ENCODE measurements around the gene C14orf132. TPM values are rescaled to one million over a fixed set of nuclear protein-coding genes. Genes with fewer than 3 reads are reported as not detected.
A peak's percentile ranks its signal among the peaks of the same experiment; 100 is the strongest.

Gene C14orf132
- total RNA-seq, 6 donors from 2014 or later = 36.7 to 64.6 (median 59.6) TPM

GRCh38 chr14:96122496-96122895 is 83.3 kb downstream of the C14orf132 start:
- Histone ChIP-seq H3K9me3 (no peaks in the 10 kb centered on the region), H3K4me1 (peaks cover 4 to 17% (median 15%) of the 10 kb centered on the region in 4 donors), H3K36me3 (no peaks in the 10 kb centered on the region), H3K27ac (no peak overlapping the region), H3K27me3 (no peaks in the 10 kb centered on the region), H3K4me3 (no peak overlapping the region)
- WGBS, 2 donors = 76 to 80% methylated on average over 6 of the region's 6 CpGs
- DNase-seq (no peak), ATAC-seq (ENCODE audit: low FRiP score in 2 of 2) (no peak)
- TF ChIP-seq CTCF (IDR thresholded peaks at IDR 0.05) (no peak), POLR2AphosphoS5 (IDR thresholded peaks at IDR 0.05) (no peak), EP300 (IDR thresholded peaks at IDR 0.05) (no peak), POLR2A (IDR thresholded peaks at IDR 0.05) (no peak)

GRCh38 chr14:96125536-96125935 is 86.4 kb downstream of the C14orf132 start:
- no peaks in the 10 kb centered on the region for H3K9me3 ChIP-seq
- WGBS, 2 donors = 45 to 60% methylated on average over 3 of the region's 3 CpGs
- no peak for DNase-seq
- H3K36me3 ChIP-seq = no peaks in the 10 kb centered on the region
- ATAC-seq (ENCODE audit: low FRiP score in 2 of 2) = no peak
- TF ChIP-seq EP300 (IDR thresholded peaks at IDR 0.05) (no peak), POLR2AphosphoS5 (IDR thresholded peaks at IDR 0.05) (peak in 1 of 2 donors; percentile 34)
- H3K4me3 ChIP-seq = no peak overlapping the region
- peaks cover 4 to 17% (median 15%) of the 10 kb centered on the region in 4 donors for H3K4me1 ChIP-seq
- no peak overlapping the region for H3K27ac ChIP-seq
- H3K27me3 ChIP-seq = no peaks in the 10 kb centered on the region

- peaks cover 4 to 17% (median 15%) of the 10 kb centered on the region in 4 donors for H3K4me1 ChIP-seq
- TF ChIP-seq POLR2AphosphoS5 (IDR thresholded peaks at IDR 0.05) (peak in 1 of 2 donors; percentile 6), EP300 (IDR thresholded peaks at IDR 0.05) (no peak)
- no peaks in the 10 kb centered on the region for H3K27me3 ChIP-seq
- H3K36me3 ChIP-seq = no peaks in the 10 kb centered on the region
- DNase-seq (no peak), ATAC-seq (ENCODE audit: low FRiP score in 2 of 2) (peak in 1 of 2 donors; percentile 44)
- no peaks in the 10 kb centered on the region for H3K9me3 ChIP-seq
- H3K4me3 ChIP-seq = no peak overlapping the region
- H3K27ac ChIP-seq = peak overlapping the region in 1 of 4 donors; percentile 24
- WGBS, 2 donors = 23 to 32% methylated on average over 7 of the region's 7 CpGs
Measured at GRCh38 chr14:96126339-96126782, 87.2 kb downstream of the C14orf132 start.

- Histone ChIP-seq H3K27me3 (no peaks in the 10 kb centered on the region), H3K36me3 (no peaks in the 10 kb centered on the region), H3K27ac (peak overlapping the region in 1 of 4 donors; percentile 24), H3K4me1 (peaks cover 4 to 17% (median 15%) of the 10 kb centered on the region in 4 donors), H3K4me3 (no peak overlapping the region), H3K9me3 (no peaks in the 10 kb centered on the region)
- TF ChIP-seq CTCF (IDR thresholded peaks at IDR 0.05) (no peak), POLR2A (IDR thresholded peaks at IDR 0.05) (no peak)
- ATAC-seq (ENCODE audit: low FRiP score in 2 of 2) (no peak), DNase-seq (no peak)
- 57 to 65% methylated on average over 4 to 5 of the region's 5 CpGs for WGBS, 2 donors
Measured at GRCh38 chr14:96126783-96127271, 87.7 kb downstream of the C14orf132 start.

DNA sequence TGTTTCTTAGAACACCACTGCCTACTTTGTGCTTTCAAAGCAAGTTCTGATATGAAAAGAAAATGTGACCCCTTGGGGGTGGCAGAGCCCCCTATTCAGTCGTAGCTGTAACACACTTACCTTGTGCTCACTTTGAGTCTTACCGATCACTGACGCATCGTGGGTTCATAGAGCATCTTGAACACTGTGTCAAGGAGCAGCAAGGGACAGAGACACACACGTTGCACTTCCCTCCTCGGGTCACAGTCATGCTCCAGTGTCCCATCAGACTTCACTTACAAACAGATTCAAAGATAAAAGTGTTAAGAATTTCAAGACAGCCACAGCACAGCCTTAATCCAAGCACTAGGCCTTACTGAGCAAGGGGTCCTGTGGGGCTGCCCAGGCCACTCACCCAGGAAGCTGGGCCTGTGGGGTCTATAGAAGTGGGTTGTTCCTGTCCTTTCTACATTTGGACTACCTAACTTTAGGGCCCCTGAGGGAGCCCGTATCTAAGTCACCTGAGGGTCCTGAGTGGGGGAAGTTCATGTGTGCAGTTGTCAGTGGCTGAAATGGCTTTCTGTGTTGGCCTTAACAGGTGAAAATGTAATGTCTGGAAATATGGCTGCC is 90.1 kb downstream of the C14orf132 start:
- TF ChIP-seq CTCF (IDR thresholded peaks at IDR 0.05) (no peak), POLR2AphosphoS5 (IDR thresholded peaks at IDR 0.05) (no peak), POLR2A (IDR thresholded peaks at IDR 0.05) (no peak), EP300 (IDR thresholded peaks at IDR 0.05) (no peak)
- H3K27ac ChIP-seq = no peak overlapping the region
- H3K4me3 ChIP-seq = no peak overlapping the region
- H3K4me1 ChIP-seq = peaks cover 4 to 17% (median 15%) of the 10 kb centered on the region in 4 donors
- no peaks in the 10 kb centered on the region for H3K9me3 ChIP-seq
- no peaks in the 10 kb centered on the region for H3K27me3 ChIP-seq
- 92 to 96% methylated on average over 6 to 7 of the region's 7 CpGs for WGBS, 2 donors
- no peaks in the 10 kb centered on the region for H3K36me3 ChIP-seq
- ATAC-seq (ENCODE audit: low FRiP score in 2 of 2) (no peak), DNase-seq (no peak)

DNA sequence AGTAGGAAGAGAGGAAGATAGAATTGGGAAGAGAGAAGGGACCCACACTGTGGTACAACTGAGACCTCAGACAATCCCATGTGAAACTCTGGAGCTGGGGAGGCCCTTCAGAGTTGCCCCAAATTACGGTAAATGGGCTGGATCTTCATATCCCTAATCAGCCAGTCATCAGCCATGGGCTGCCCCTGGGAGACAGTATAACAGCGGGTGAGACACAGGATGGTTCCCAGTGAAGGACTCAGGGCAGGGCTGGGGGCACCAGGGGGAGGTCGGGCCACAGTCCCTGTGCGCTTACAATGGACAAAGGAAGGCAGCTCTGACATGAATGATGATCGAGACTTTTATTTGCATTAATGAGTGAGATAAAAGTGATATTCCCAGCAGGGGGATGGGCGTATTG is 91.2 kb downstream of the C14orf132 start:
- no peak for DNase-seq
- H3K4me3 ChIP-seq = no peak overlapping the region
- no peaks in the 10 kb centered on the region for H3K9me3 ChIP-seq
- ATAC-seq (ENCODE audit: low FRiP score in 2 of 2) = no peak
- TF ChIP-seq POLR2AphosphoS5 (IDR thresholded peaks at IDR 0.05) (no peak), POLR2A (IDR thresholded peaks at IDR 0.05) (no peak), EP300 (IDR thresholded peaks at IDR 0.05) (no peak), CTCF (IDR thresholded peaks at IDR 0.05) (no peak)
- H3K27ac ChIP-seq = no peak overlapping the region
- H3K36me3 ChIP-seq = no peaks in the 10 kb centered on the region
- no peaks in the 10 kb centered on the region for H3K27me3 ChIP-seq
- H3K4me1 ChIP-seq = peaks cover 3 to 22% (median 15%) of the 10 kb centered on the region in 4 donors
- WGBS, 2 donors = 91 to 95% methylated on average over 6 of the region's 6 CpGs
